GM12873 (cell line): ENCODE measurements around the gene CIRBP.

Experiments
- CTCF ChIP-seq: IDR thresholded peaks from 2 replicates; pipeline ENCODE4 v1.5.1; 2012; ENCODE audit warnings: low read depth, mild to moderate bottlenecking, moderate library complexity, low read length, control low read depth; ENCODE audit not compliant: insufficient read depth; ENCODE audit errors: missing control alignments

The CIRBP gene

GRCh38 chr19:1228161-1228957 is 40.8 kb upstream of the CIRBP start:
- TF ChIP-seq CTCF, result no peak

GRCh38 chr19:1229056-1229923 is 39.8 kb upstream of the CIRBP start:
- no peak for TF ChIP-seq CTCF

- TF ChIP-seq CTCF, result no peak
These were observed 39.0 kb upstream of the CIRBP start for GRCh38 chr19:1229924-1230782.

GRCh38 chr19:1230783-1231489 is 38.2 kb upstream of the CIRBP start:
- no peak for TF ChIP-seq CTCF

GRCh38 chr19:1231729-1232637 is 37.1 kb upstream of the CIRBP start:
- no peak for TF ChIP-seq CTCF

- no peak for TF ChIP-seq CTCF
These were observed 36.5 kb upstream of the CIRBP start for GRCh38 chr19:1232652-1233072.
